Adrenal gland (tissue), 12 donors: ENCODE data around the gene JUND. TPM values are rescaled to one million over a fixed set of nuclear protein-coding genes. Genes with fewer than 3 reads are reported as not detected.

Experiments
- DNase-seq, 7 donors: peaks; one replicate each; pipeline ENCODE4 v3.0.0-alpha.2; 2019 to 2020
- H3K27ac ChIP-seq, 5 donors: fragments of 200-600 bp; sonication (generic) in 4 of 5; 1 replicate in 3 of 5; 2 replicates in 2 of 5; pipeline versions ENCODE4 v1.5.1 to v1.8.0; 2016 to 2020; ENCODE audit warnings: mild to moderate bottlenecking in 1 of 5
- H3K27me3 ChIP-seq: fragments of 200-600 bp; 2 replicates; pipeline ENCODE4 v1.8.0; 2021
- H3K36me3 ChIP-seq, 2 donors: fragments of 200-600 bp; replicated peaks in 1 of 2; 1 replicate in 1 of 2; 2 replicates in 1 of 2; pipeline versions ENCODE4 v1.5.1 to v1.8.0; 2018 to 2022
- H3K4me1 ChIP-seq, 2 donors: fragments of 200-600 bp; replicated peaks in 1 of 2; 1 replicate in 1 of 2; 2 replicates in 1 of 2; pipeline versions ENCODE4 v1.5.1 to v1.8.0; 2018 to 2021
- H3K4me3 ChIP-seq, 4 donors: fragments of 200-600 bp; sonication (generic) in 3 of 4; one replicate each; pipeline ENCODE4 v1.5.1; 2016 to 2018
- H3K9me3 ChIP-seq, 3 donors: fragments of 200-600 bp; sonication (generic) in 1 of 3; replicated peaks in 1 of 3; 1 replicate in 2 of 3; 2 replicates in 1 of 3; pipeline versions ENCODE4 v1.5.1 to v1.8.0; 2016 to 2021
- CTCF ChIP-seq, 6 experiments: fragments of 450-650 bp in 4 of 6; fragments of 200-600 bp in 2 of 6; sonication (generic) in 1 of 6; IDR thresholded peaks; 1 replicate in 5 of 6; 2 replicates in 1 of 6; pipeline versions ENCODE4 v1.5.1 to v1.8.0; 2016 to 2021; ENCODE audit warnings: antibody characterized with exemption in 6 of 6, mild to moderate bottlenecking in 2 of 6, moderate library complexity in 1 of 6
- POLR2A ChIP-seq, 2 donors: fragments of 450-650 bp; IDR thresholded peaks; one replicate each; pipeline ENCODE4 v1.6.1; 2017; ENCODE audit warnings: antibody characterized with exemption in 2 of 2, mild to moderate bottlenecking in 2 of 2, moderate library complexity in 1 of 2
- WGBS, 4 donors: extraction: QIAGEN DNeasy Blood & Tissue Kit in 2 of 4; methylation state at CpG; one replicate each; pipeline versions ENCODE4 v1.1.5 to v1.1.7; 2013 to 2017; 5-methylcytosine and 5-hydroxymethylcytosine counted together
- intact Hi-C, 2 donors: fragments of 100-400 bp; cut with DNase I; formaldehyde crosslinking; loops; one replicate each; pipeline versions ENCODE4 v1.14.1 to v1.15.0; 2022 to 2023
- polyA plus RNA-seq, 3 donors: library from polyadenylated mRNA; stranded (reverse); fragments of 200-250 nt in 2 of 3; fragments of 350-450 nt in 1 of 3; fragmentation: Illumina TruSeq in 1 of 3; extraction: RNeasy Lipid Tissue Mini Kit (QIAGEN cat#74804) in 1 of 3; gene quantifications; one replicate each; pipeline ENCODE4 v1.2.3, GENCODE V29; 2013 to 2014
- total RNA-seq, 9 donors: library from RNA; depleted of rRNA in 4 of 9; stranded (reverse); fragments of >200 nt in 4 of 9; fragments of 120-200 nt in 1 of 9; fragmentation: NEBNext Ultra II Directional in 1 of 9; extraction: Animal tissue kit (Norgen Biotek cat#: 25700) in 1 of 9; gene quantifications; one replicate each; pipeline versions ENCODE4 v1.1.0 to v1.2.4, GENCODE V29; 2013 to 2023
- donor health status: healthy with polysubstance abuse.
- donor health status: Bipolar disorder and iron deficiency.
- donor health status: DM: yes; HTN: yes; CAD: no.
- donor health status: DM: no; HTN: no; CAD: no.
- donor health status: DM: no; HTN: no; CAD: no.
- donor health status: DM: yes; HTN: yes; CAD: no.

Gene JUND
- total and polyA plus RNA-seq, 12 donors, result 35.9 to 533 (median 242) TPM

GRCh38 chr19:18280247-18281081, 958 bp downstream of the JUND start:
- Histone ChIP-seq H3K4me1 (peaks cover 31 to 54% of the 10 kb centered on the region in 2 donors), H3K27me3 (no peaks in the 10 kb centered on the region), H3K4me3 (peak overlapping the region; percentile 85 to 100 (median 96)), H3K36me3 (peaks cover 0 to 12% of the 10 kb centered on the region in 2 donors), H3K9me3 (no peaks in the 10 kb centered on the region), H3K27ac (peak overlapping the region; percentile 99 to 100 (median 100))
- TF ChIP-seq CTCF (IDR thresholded peaks at IDR 0.05) (peak in 1 of 6 experiments; percentile 7), POLR2A (IDR thresholded peaks at IDR 0.05) (peak; percentile 90 to 93)
- DNase-seq, result peak; percentile 81 to 93 (median 85)
- WGBS, 4 donors, result 0% methylated on average over 14 to 111 of the region's 111 CpGs; no CpG with 5 or more reads in 1 of the 4 donors
- intact Hi-C loops, result loop anchor here in 1 of 2 donors (2.0 kb wide), 1 partner anchor 46 kb away; no protein-coding TSS in a partner anchor

GRCh38 chr19:18279516-18280246, 1.7 kb downstream of the JUND start:
- peak; percentile 68 to 93 (median 86) for TF ChIP-seq CTCF (IDR thresholded peaks at IDR 0.05)
- TF ChIP-seq POLR2A (IDR thresholded peaks at IDR 0.05), result peak; percentile 20 to 95
- no peaks in the 10 kb centered on the region for H3K9me3 ChIP-seq
- H3K36me3 ChIP-seq, result peaks cover 0 to 12% of the 10 kb centered on the region in 2 donors
- peaks cover 39 to 54% of the 10 kb centered on the region in 2 donors for H3K4me1 ChIP-seq
- H3K27me3 ChIP-seq, result no peaks in the 10 kb centered on the region
- peak; percentile 92 to 96 (median 93) for DNase-seq
- WGBS, 4 donors, result 0 to 1% (median 0%) methylated on average over 41 to 55 of the region's 55 CpGs
- peak overlapping the region; percentile 35 to 100 (median 96) for H3K4me3 ChIP-seq
- peak overlapping the region; percentile 99 to 100 (median 100) for H3K27ac ChIP-seq
- intact Hi-C loops, result loop anchor here (2.0 to 10.0 kb wide), 3 partner anchors 47 to 125 kb away; no protein-coding TSS in a partner anchor

GRCh38 chr19:18279266-18279515, 2.2 kb downstream of the JUND start:
- Histone ChIP-seq H3K4me3 (peak overlapping the region in 2 of 4 donors; percentile 92 to 100), H3K27ac (peak overlapping the region; percentile 99 to 100 (median 100)), H3K27me3 (no peaks in the 10 kb centered on the region), H3K9me3 (no peaks in the 10 kb centered on the region), H3K36me3 (peaks cover 0 to 12% of the 10 kb centered on the region in 2 donors), H3K4me1 (peaks cover 44 to 58% of the 10 kb centered on the region in 2 donors)
- TF ChIP-seq POLR2A (IDR thresholded peaks at IDR 0.05) (no peak), CTCF (IDR thresholded peaks at IDR 0.05) (no peak)
- WGBS, 4 donors, result 0 to 2% (median 1%) methylated on average over 5 of the region's 5 CpGs
- DNase-seq, result no peak
- intact Hi-C loops, result loop anchor here in 1 of 2 donors (5.0 to 10.0 kb wide), 2 partner anchors 48 to 126 kb away; no protein-coding TSS in a partner anchor
